IMR-90 (cell line): ENCODE results near the gene ATG101.
A peak's percentile ranks its signal among the peaks of the same experiment; 100 is the strongest.

Source experiments
- BHLHE40 ChIP-seq: fragments of 150-350 bp; IDR thresholded peaks from 2 replicates; pipeline ENCODE4 v1.6.1; 2016; ENCODE audit warnings: mild to moderate bottlenecking, low read depth, low read length
- CEBPB ChIP-seq: IDR thresholded peaks from 2 replicates; pipeline ENCODE4 v1.6.1; 2012; ENCODE audit warnings: low read depth, low read length, improper control_type of control experiment
- CHD1 ChIP-seq: IDR thresholded peaks from 2 replicates; pipeline ENCODE4 v1.6.1; 2012; ENCODE audit warnings: low read depth, low read length, improper control_type of control experiment
- FOS ChIP-seq: fragments of 150-350 bp; IDR thresholded peaks from 2 replicates; pipeline ENCODE4 v1.6.1; 2016; ENCODE audit warnings: low read depth, low read length
- MAFK ChIP-seq: IDR thresholded peaks from 2 replicates; pipeline ENCODE4 v1.6.1; 2012; ENCODE audit warnings: low read depth, low read length, improper control_type of control experiment
- MAZ ChIP-seq: IDR thresholded peaks from 2 replicates; pipeline ENCODE4 v1.6.1; 2012; ENCODE audit warnings: low read depth, mild to moderate bottlenecking, low read length, improper control_type of control experiment, moderate library complexity, borderline replicate concordance
- NFE2L2 ChIP-seq: fragments of 150-350 bp; IDR thresholded peaks from 2 replicates; pipeline ENCODE4 v1.6.1; 2016; ENCODE audit warnings: low read depth, mild to moderate bottlenecking, low read length
- POLR2A ChIP-seq: IDR thresholded peaks from 2 replicates; pipeline ENCODE4 v1.6.1; 2012; ENCODE audit warnings: mild to moderate bottlenecking, low read depth, low read length
- RAD21 ChIP-seq: IDR thresholded peaks from 2 replicates; pipeline ENCODE4 v1.6.1; 2012; ENCODE audit warnings: low read length, improper control_type of control experiment
- RCOR1 ChIP-seq: IDR thresholded peaks from 2 replicates; pipeline ENCODE4 v1.6.1; 2012; ENCODE audit warnings: mild to moderate bottlenecking, low read length, improper control_type of control experiment; ENCODE audit not compliant: insufficient replicate concordance
- RFX5 ChIP-seq: IDR thresholded peaks from 2 replicates; pipeline ENCODE4 v1.8.0; 2012; ENCODE audit warnings: low read depth, mild to moderate bottlenecking, low read length, moderate library complexity
- SMC3 ChIP-seq: fragments of 150-350 bp; IDR thresholded peaks from 2 replicates; pipeline ENCODE4 v1.6.1; 2016; ENCODE audit warnings: low read depth, mild to moderate bottlenecking, antibody characterized with exemption, low read length, moderate library complexity
- TF ChIP-seq, protein P1 (sequence below): conservative IDR thresholded peaks from 2 replicates; pipeline ENCODE4 v1.5.1; 2012; ENCODE audit warnings: mild to moderate bottlenecking, low read depth, low read length, improper control_type of control experiment
- TF ChIP-seq, protein P2 (sequence below): fragments of 150-350 bp; IDR thresholded peaks from 2 replicates; pipeline ENCODE4 v1.6.1; 2017; ENCODE audit warnings: mild to moderate bottlenecking, antibody characterized with exemption, low read length, low read depth

DNA sequence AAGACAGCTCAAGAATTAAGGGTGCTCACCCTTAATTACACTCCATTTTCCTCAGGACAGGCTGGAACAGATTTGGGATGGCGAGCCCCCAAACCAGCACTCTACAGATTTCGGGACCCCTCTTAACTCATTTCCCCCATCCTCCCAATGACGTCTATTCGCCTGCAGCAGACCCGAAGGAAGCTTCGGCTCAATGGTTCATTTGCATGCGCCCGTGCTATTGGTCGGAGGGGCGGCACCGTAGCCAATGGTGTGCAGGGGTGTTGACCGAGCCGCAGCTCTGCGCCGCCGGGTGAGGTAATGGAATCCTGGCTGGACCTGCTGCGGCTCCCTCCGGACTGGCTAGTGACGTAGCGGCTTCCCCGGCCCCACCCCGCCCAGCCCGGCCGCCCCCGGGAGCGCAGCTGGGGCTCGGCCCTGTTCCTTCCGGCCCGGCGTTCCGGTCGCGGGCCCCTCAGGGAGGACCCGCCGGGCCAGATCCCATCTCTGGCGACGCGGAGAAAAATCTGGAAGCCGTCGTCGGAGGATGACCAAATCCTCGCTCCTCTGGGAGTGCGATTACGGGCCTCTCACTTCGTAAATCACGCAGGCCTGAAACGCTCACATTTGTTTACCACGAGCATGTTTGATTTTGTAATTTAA is 36.9 kb upstream of the ATG101 start:
- TF ChIP-seq, protein P1, sequence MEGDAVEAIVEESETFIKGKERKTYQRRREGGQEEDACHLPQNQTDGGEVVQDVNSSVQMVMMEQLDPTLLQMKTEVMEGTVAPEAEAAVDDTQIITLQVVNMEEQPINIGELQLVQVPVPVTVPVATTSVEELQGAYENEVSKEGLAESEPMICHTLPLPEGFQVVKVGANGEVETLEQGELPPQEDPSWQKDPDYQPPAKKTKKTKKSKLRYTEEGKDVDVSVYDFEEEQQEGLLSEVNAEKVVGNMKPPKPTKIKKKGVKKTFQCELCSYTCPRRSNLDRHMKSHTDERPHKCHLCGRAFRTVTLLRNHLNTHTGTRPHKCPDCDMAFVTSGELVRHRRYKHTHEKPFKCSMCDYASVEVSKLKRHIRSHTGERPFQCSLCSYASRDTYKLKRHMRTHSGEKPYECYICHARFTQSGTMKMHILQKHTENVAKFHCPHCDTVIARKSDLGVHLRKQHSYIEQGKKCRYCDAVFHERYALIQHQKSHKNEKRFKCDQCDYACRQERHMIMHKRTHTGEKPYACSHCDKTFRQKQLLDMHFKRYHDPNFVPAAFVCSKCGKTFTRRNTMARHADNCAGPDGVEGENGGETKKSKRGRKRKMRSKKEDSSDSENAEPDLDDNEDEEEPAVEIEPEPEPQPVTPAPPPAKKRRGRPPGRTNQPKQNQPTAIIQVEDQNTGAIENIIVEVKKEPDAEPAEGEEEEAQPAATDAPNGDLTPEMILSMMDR: no peak
- TF ChIP-seq BHLHE40 (0 out of 2 replicates have a peak, but pooled peaks have one; percentile 2), RAD21 (no peak), POLR2A (peak; percentile 86), NFE2L2 (no peak), SMC3 (no peak), CHD1 (no peak), RFX5 (no peak), CEBPB (0 out of 2 replicates have a peak, but pooled peaks have one; percentile 4), RCOR1 (no peak), MAFK (no peak), MAZ (peak; percentile 90), FOS (no peak)
- TF ChIP-seq, protein P2, sequence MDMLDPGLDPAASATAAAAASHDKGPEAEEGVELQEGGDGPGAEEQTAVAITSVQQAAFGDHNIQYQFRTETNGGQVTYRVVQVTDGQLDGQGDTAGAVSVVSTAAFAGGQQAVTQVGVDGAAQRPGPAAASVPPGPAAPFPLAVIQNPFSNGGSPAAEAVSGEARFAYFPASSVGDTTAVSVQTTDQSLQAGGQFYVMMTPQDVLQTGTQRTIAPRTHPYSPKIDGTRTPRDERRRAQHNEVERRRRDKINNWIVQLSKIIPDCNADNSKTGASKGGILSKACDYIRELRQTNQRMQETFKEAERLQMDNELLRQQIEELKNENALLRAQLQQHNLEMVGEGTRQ: 0 out of 2 replicates have a peak, but pooled peaks have one; percentile 7
